GM19238 (cell line): ENCODE data around the gene RAB37.
A peak's percentile ranks its signal among the peaks of the same experiment; 100 is the strongest.

Experiments
- DNase-seq: peaks from one replicate; pipeline ENCODE4 v3.0.0; 2011; ENCODE audit warnings: low spot score; ENCODE audit not compliant: insufficient read length

The RAB37 gene

GRCh38 chr17:74744714-74745547 lies 7.9 kb downstream of the RAB37 start:
- DNase-seq = peak; percentile 72

- no peak for DNase-seq
Measured at GRCh38 chr17:74745548-74746177, 8.6 kb downstream of the RAB37 start.

- no peak for DNase-seq
Measured at GRCh38 chr17:74746376-74746775, 9.3 kb downstream of the RAB37 start.

- DNase-seq = no peak
Measured at GRCh38 chr17:74746922-74747321, 9.9 kb downstream of the RAB37 start.

GRCh38 chr17:74748279-74748528 lies 11.1 kb downstream of the RAB37 start:
- DNase-seq = peak; percentile 97

- no peak for DNase-seq
Measured at GRCh38 chr17:74748529-74749278, 11.6 kb downstream of the RAB37 start, which contains the start of gene NHERF1. Gene NHERF1 (plus strand): TSS chr17:74748628. CDS start chr17:74748847, 219 bp downstream.

- DNase-seq = no peak
Measured at GRCh38 chr17:74749279-74750038, 12.4 kb downstream of the RAB37 start.

GRCh38 chr17:74750039-74750326 lies 12.9 kb downstream of the RAB37 start:
- DNase-seq = no peak

GRCh38 chr17:74750327-74751069 lies 13.4 kb downstream of the RAB37 start:
- DNase-seq = no peak

GRCh38 chr17:74752415-74752814 lies 15.4 kb downstream of the RAB37 start:
- no peak for DNase-seq

GRCh38 chr17:74752822-74753401 lies 15.9 kb downstream of the RAB37 start:
- no peak for DNase-seq

GRCh38 chr17:74754832-74755231 lies 17.8 kb downstream of the RAB37 start:
- no peak for DNase-seq

- DNase-seq = no peak
Measured at GRCh38 chr17:74755533-74755932, 18.5 kb downstream of the RAB37 start.

GRCh38 chr17:74756891-74757290 lies 19.8 kb downstream of the RAB37 start:
- no peak for DNase-seq

- no peak for DNase-seq
Measured at GRCh38 chr17:74757502-74757901, 20.4 kb downstream of the RAB37 start.

- DNase-seq = no peak
Measured at GRCh38 chr17:74757931-74758847, 21.1 kb downstream of the RAB37 start.

GRCh38 chr17:74758848-74759168 lies 21.8 kb downstream of the RAB37 start:
- DNase-seq = no peak

- DNase-seq = peak; percentile 74
Measured at GRCh38 chr17:74759243-74759801, 22.3 kb downstream of the RAB37 start.

GRCh38 chr17:74759941-74760340 lies 22.9 kb downstream of the RAB37 start:
- DNase-seq = no peak
